RWPE1 (cell line): ENCODE measurements around the gene AHNAK2.

ENCODE experiments used
- CTCF ChIA-PET: fragments of 350-600 bp; sonication (Branson Sonifier 250); formaldehyde crosslinking; extraction: SDS; loops from one replicate; lab custom pipeline; 2021; lab: Yijun Ruan, JAX
- POLR2A ChIA-PET: fragments of 400-600 bp; formaldehyde crosslinking; extraction: SDS; loops from one replicate; lab custom pipeline; 2020; ENCODE audit warnings: antibody characterized with exemption; ENCODE audit not compliant: low non-redundant PET; lab: Yijun Ruan, JAX
- DNase-seq: peaks from one replicate; pipeline ENCODE4 v3.0.0; 2012; ENCODE audit warnings: low spot score
- H3K27ac ChIP-seq: fragments of 450-650 bp; 2 replicates; pipeline ENCODE4 v1.5.1; 2017
- TF ChIP-seq, protein P1 (sequence below): fragments of 450-650 bp; conservative IDR thresholded peaks from 2 replicates; pipeline ENCODE4 v1.5.1; 2017; ENCODE audit warnings: low read depth, mild to moderate bottlenecking

AHNAK2 gene

DNA sequence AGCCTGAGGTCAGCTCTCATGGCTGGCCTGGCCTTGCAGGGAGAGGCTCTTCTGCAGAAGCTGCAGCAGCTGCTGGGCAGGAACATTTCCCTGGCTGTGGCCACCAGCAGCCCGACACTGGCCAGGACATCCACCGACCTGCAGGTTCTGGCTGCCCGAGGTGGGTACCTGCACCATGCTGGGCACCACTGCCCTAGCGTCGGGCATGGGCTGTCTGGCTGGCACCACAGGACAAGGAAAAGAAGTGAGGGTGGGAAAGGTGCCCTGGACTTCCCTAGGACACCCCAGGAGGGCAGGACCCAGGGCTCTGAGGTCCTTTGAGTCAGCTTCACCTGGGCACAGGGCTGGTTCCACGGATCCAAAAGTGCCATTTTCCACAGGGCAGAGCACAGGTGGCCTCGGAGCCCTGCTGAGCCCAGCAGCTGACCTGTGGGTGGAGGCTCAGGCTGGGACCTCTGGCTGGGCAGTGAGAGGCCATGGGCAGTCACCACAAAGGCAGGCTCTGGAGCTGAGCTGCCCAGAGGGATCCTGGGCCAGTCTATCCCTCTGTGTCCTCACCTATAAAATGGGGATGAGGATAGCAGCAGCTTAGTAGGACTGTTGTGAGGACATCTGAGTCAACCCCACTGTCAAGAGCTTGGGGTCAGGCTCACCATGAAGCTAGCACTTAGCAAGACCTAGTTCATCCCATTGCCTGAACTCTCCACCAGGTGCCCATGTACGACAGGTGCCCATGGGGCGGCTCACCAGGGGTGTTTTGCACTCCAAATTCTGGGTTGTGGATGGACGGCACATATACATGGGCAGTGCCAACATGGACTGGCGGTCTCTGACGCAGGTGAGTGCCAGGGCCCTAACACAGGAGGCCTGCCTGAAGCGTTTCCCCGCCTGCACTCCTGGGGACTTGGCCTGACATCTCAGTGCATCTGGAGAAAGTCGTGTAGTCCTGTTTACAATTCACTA lies 48.6 kb downstream of the AHNAK2 start:
- TF ChIP-seq, protein P1, sequence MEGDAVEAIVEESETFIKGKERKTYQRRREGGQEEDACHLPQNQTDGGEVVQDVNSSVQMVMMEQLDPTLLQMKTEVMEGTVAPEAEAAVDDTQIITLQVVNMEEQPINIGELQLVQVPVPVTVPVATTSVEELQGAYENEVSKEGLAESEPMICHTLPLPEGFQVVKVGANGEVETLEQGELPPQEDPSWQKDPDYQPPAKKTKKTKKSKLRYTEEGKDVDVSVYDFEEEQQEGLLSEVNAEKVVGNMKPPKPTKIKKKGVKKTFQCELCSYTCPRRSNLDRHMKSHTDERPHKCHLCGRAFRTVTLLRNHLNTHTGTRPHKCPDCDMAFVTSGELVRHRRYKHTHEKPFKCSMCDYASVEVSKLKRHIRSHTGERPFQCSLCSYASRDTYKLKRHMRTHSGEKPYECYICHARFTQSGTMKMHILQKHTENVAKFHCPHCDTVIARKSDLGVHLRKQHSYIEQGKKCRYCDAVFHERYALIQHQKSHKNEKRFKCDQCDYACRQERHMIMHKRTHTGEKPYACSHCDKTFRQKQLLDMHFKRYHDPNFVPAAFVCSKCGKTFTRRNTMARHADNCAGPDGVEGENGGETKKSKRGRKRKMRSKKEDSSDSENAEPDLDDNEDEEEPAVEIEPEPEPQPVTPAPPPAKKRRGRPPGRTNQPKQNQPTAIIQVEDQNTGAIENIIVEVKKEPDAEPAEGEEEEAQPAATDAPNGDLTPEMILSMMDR = no peak
- no peak for DNase-seq
- CTCF ChIA-PET = no interaction called here
- no peak overlapping the region for H3K27ac ChIP-seq
- POLR2A ChIA-PET = no interaction called here

DNA sequence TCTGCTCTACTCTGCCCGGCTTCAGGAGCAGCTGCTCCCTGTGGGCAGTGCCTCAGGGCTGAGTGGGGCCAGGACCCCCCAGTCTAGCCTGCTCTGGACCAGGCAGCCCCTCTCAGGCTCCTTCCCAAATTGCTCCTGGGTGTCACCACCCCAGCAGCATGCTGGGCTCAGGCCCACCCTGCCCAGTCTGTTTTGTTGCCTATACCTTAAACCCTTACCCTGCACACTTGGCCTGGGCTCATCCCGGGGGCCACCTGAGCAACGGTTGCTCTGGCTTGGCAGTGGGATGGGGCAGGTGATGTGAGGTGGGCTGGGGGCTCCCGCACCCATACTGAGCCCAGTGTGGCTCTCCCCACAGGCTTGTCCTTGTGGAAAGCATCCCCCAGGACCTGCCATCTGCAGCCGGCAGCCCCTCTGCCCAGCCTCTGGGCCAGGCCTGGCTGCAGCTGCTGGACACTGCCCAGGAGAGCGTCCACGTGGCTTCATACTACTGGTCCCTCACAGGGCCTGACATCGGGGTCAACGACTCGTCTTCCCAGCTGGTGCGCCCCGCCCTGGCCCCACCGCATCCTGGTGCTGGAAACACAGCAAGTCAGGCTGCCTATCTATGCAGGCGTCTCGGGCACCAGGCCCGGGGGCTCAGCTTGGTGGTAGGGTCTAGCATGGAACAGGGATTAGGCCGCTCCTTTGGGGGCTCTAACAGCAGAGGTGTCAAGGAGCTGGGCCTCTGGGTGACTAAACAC lies 49.6 kb downstream of the AHNAK2 start:
- ChIA-PET POLR2A (no interaction called here), CTCF (no interaction called here)
- no peak for DNase-seq
- no peak overlapping the region for H3K27ac ChIP-seq
- TF ChIP-seq, protein P1 = no peak

DNA sequence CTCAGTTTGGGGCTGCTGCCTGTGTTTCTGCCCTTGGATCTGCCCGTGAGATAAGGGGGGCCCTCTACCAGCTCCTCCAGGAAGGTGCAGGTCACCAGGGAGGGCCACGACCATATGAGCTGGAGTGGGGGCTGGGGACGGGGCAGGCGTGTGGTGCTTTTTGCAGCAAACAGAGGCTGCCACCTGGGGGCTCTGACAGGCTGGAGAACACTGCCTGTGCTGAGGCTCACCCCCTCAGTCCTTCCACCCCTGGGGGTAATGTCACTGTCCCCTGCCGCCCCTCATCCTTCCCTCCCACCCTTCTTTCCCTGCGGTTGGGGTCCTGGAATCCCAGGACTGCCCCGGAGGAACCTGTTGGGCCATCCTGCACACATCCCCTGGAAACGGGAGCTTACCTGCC lies 50.3 kb downstream of the AHNAK2 start:
- TF ChIP-seq, protein P1 = no peak
- ChIA-PET POLR2A (no interaction called here), CTCF (no interaction called here)
- H3K27ac ChIP-seq = no peak overlapping the region
- no peak for DNase-seq

DNA sequence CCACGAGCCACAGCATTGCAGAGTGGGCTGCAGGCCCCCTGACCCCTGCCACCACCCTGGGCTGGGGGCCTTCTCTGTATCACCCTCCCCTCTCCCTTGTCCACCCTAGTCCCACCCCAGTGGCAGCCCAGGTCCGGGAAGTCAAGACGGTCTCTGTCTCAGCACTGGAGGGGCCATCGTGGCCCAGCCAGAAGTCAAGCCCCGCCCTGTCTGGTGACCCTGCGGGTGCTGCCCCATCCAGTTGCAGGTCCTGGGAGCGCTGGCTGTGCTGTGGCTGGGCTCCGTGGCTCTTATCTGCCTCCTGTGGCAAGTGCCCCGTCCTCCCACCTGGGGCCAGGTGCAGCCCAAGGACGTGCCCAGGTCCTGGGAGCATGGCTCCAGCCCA lies 50.8 kb downstream of the AHNAK2 start:
- TF ChIP-seq, protein P1 = no peak
- ChIA-PET POLR2A (interaction anchor here (0.6 kb wide), 1 partner anchor 543 kb away, joined by 3 read pairs; no protein-coding TSS in a partner anchor), CTCF (no interaction called here)
- H3K27ac ChIP-seq = no peak overlapping the region
- DNase-seq = no peak

DNA sequence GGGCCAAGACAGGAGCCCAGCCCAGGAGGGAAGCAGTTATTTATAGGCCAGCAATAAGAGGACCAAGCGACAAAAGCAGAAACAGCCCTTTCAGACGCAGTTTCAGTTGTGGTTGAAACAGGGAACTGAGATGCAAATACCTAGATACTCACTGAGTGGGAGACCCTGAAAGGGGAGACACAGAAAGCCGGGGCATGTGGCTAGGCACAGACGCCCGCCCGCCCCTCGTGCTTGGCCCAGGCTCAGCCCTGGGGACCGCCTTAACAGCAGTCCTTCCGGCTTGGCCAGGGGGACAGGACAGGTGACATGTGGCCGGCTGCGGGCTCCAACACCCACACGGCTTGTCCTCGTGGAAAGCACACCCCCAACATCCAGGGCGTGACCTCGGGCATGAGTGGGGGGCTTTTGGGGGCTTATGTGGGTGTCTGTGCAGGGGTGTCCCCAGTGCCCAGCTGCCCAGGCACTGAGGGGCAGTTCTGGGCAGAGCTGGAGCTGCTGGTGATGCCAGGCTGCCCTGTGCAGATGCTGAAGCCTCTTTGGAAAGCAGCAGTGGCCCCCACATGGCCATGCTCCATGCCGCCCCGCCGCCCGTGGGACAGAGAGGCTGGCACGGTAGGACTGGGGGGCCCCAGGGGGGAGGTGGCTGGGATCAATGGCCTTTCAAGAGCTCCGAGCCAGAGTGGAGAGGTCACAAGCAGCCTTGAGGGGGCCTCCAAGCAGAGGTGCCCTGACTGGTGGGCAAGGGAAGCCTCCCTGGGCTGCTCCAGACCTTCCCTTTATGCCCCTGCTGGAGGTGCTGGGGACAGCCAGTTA lies 51.3 kb downstream of the AHNAK2 start:
- DNase-seq = no peak
- no peak overlapping the region for H3K27ac ChIP-seq
- CTCF ChIA-PET = no interaction called here
- TF ChIP-seq, protein P1 = no peak
- POLR2A ChIA-PET = interaction anchor here (0.6 kb wide), 1 partner anchor 542 kb away, joined by 3 read pairs; no protein-coding TSS in a partner anchor
